CD4-positive, CD25-positive, alpha-beta regulatory T cell (primary cell): ENCODE measurements around the gene LITAFD. TPM values are rescaled to one million over a fixed set of nuclear protein-coding genes. Genes with fewer than 3 reads are reported as not detected.
A peak's percentile ranks its signal among the peaks of the same experiment; 100 is the strongest.
"Not testable (repeated sequence)": the region's sequence is repeated elsewhere in the genome, so short reads cannot be mapped to it uniquely, and the experiment has no call there.

Experiments
- ATAC-seq, 2 donors: fragments of 150-1000 bp; cut with Tn5 transposase; one replicate each; pipeline ENCODE4 v1.10.0; 2021; ENCODE audit warnings: low read depth in 2 of 2, moderate number of reproducible peaks in 2 of 2, moderate library complexity in 1 of 2
- DNase-seq, 3 donors: peaks; one replicate each; pipeline versions ENCODE4 v3.0.0 to v3.0.0-alpha.2; 2012 to 2022; ENCODE audit warnings: mixed read lengths in 1 of 3
- H3K27ac ChIP-seq: one replicate; pipeline ENCODE4 v1.7.0; 2013; ENCODE audit warnings: mild to moderate bottlenecking, low read length; ENCODE audit not compliant: insufficient read depth, poor library complexity, severe bottlenecking
- H3K27me3 ChIP-seq: one replicate; pipeline ENCODE4 v1.7.0; 2013; ENCODE audit warnings: low read length; ENCODE audit not compliant: control insufficient read depth, insufficient read depth
- H3K36me3 ChIP-seq: one replicate; pipeline ENCODE4 v1.7.0; 2013; ENCODE audit warnings: mild to moderate bottlenecking, low read length, moderate library complexity; ENCODE audit not compliant: control insufficient read depth, insufficient read depth
- H3K4me1 ChIP-seq: 2 replicates; pipeline ENCODE4 v1.7.0; 2013; ENCODE audit warnings: mild to moderate bottlenecking, low read length; ENCODE audit not compliant: insufficient read depth, control insufficient read depth, poor library complexity, severe bottlenecking
- H3K4me3 ChIP-seq: one replicate; pipeline ENCODE4 v1.7.0; 2013; ENCODE audit warnings: low read depth, mild to moderate bottlenecking, low read length, moderate library complexity
- H3K9me3 ChIP-seq, 2 experiments: 1 replicate in 1 of 2; 2 replicates in 1 of 2; pipeline ENCODE4 v1.7.0; 2013; ENCODE audit warnings: low read length in 2 of 2, mild to moderate bottlenecking in 1 of 2, moderate library complexity in 1 of 2; ENCODE audit not compliant: control insufficient read depth in 2 of 2
- H3K27ac Mint-ChIP-seq, 3 donors: one replicate each; pipeline ENCODE4 v1.8.0; 2020 to 2022; ENCODE audit warnings: mild to moderate bottlenecking in 3 of 3, mixed read lengths in 3 of 3, moderate library complexity in 2 of 3
- H3K27me3 Mint-ChIP-seq: one replicate; pipeline ENCODE4 v1.8.0; 2022; ENCODE audit warnings: mild to moderate bottlenecking, mixed read lengths
- H3K36me3 Mint-ChIP-seq: one replicate; pipeline ENCODE4 v1.8.0; 2020; ENCODE audit warnings: mixed read lengths
- H3K4me1 Mint-ChIP-seq, 4 donors: one replicate each; pipeline ENCODE4 v1.8.0; 2020 to 2022; ENCODE audit warnings: mixed read lengths in 4 of 4, mild to moderate bottlenecking in 1 of 4
- H3K4me3 Mint-ChIP-seq, 4 donors: one replicate each; pipeline ENCODE4 v1.8.0; 2020 to 2022; ENCODE audit warnings: mild to moderate bottlenecking in 4 of 4, mixed read lengths in 4 of 4, moderate library complexity in 3 of 4
- H3K9me3 Mint-ChIP-seq, 7 donors: one replicate each; pipeline ENCODE4 v1.8.0; 2020 to 2022; ENCODE audit warnings: mixed read lengths in 7 of 7, mild to moderate bottlenecking in 3 of 7, moderate library complexity in 2 of 7
- polyA plus RNA-seq, 4 donors: library from polyadenylated mRNA; unstranded; fragments of 300-500 nt; fragmentation: Illumina TruSeq; gene quantifications; one replicate each; pipeline ENCODE4 v1.2.3, GENCODE V29; 2021
- total RNA-seq: library from RNA; stranded (reverse); gene quantifications from one replicate; pipeline ENCODE4 v1.2.3, GENCODE V29; 2022

The LITAFD gene
- total and polyA plus RNA-seq, 5 donors from 2014 or later, result not detected

GRCh38 chr16:8916541-8917225 lies 34.5 kb downstream of the LITAFD start:
- ATAC-seq (no peak), DNase-seq (no peak)
- H3K27ac ChIP-seq, result no peak overlapping the region
- H3K4me3 Mint-ChIP-seq, result no peak overlapping the region
- H3K36me3 Mint-ChIP-seq, result peaks cover 69% of the 10 kb centered on the region
- no peak overlapping the region for H3K27ac Mint-ChIP-seq
- H3K27me3 Mint-ChIP-seq, result no peaks in the 10 kb centered on the region
- H3K27me3 ChIP-seq, result no peaks in the 10 kb centered on the region
- peaks cover 3 to 38% (median 23%) of the 10 kb centered on the region in 4 donors for H3K4me1 Mint-ChIP-seq
- H3K4me1 ChIP-seq, result no peaks in the 10 kb centered on the region
- peaks cover 94% of the 10 kb centered on the region for H3K36me3 ChIP-seq
- no peak overlapping the region for H3K4me3 ChIP-seq
- H3K9me3 ChIP-seq, result no peaks in the 10 kb centered on the region
- peaks cover 0 to 2% (median 0%) of the 10 kb centered on the region in 7 donors for H3K9me3 Mint-ChIP-seq

GRCh38 chr16:8917336-8917735 lies 35.2 kb downstream of the LITAFD start:
- H3K9me3 ChIP-seq, H3K4me1 ChIP-seq, H3K27me3 ChIP-seq, H3K27ac ChIP-seq, H3K4me3 Mint-ChIP-seq, ATAC-seq, H3K9me3 Mint-ChIP-seq, H3K27me3 Mint-ChIP-seq, H3K27ac Mint-ChIP-seq, DNase-seq, H3K4me3 ChIP-seq: not testable (repeated sequence)
- Mint-ChIP-seq H3K4me1 (peaks cover 3 to 36% (median 23%) of the 10 kb centered on the region in 4 donors), H3K36me3 (peaks cover 67% of the 10 kb centered on the region)
- peaks cover 92% of the 10 kb centered on the region for H3K36me3 ChIP-seq

GRCh38 chr16:8919089-8919933 lies 37.2 kb downstream of the LITAFD start:
- Mint-ChIP-seq H3K27me3 (no peaks in the 10 kb centered on the region), H3K27ac (peak overlapping the region; percentile 5 to 76 (median 42)), H3K9me3 (peaks cover 0 to 2% (median 0%) of the 10 kb centered on the region in 7 donors), H3K4me3 (peak overlapping the region in 3 of 4 donors; percentile 3 to 71 (median 49)), H3K4me1 (peaks cover 8 to 37% (median 29%) of the 10 kb centered on the region in 4 donors), H3K36me3 (peaks cover 61% of the 10 kb centered on the region)
- no peak overlapping the region for H3K27ac ChIP-seq
- DNase-seq, result peak in 1 of 3 donors; percentile 74
- ATAC-seq, result peak in 1 of 2 donors; percentile 18
- no peaks in the 10 kb centered on the region for H3K4me1 ChIP-seq
- H3K36me3 ChIP-seq, result peaks cover 95% of the 10 kb centered on the region
- no peaks in the 10 kb centered on the region for H3K9me3 ChIP-seq
- H3K4me3 ChIP-seq, result no peak overlapping the region
- H3K27me3 ChIP-seq, result no peaks in the 10 kb centered on the region

GRCh38 chr16:8919934-8920462 lies 37.8 kb downstream of the LITAFD start:
- peaks cover 10 to 42% (median 33%) of the 10 kb centered on the region in 4 donors for H3K4me1 Mint-ChIP-seq
- H3K27ac ChIP-seq, result no peak overlapping the region
- peaks cover 0 to 2% (median 0%) of the 10 kb centered on the region in 7 donors for H3K9me3 Mint-ChIP-seq
- peak overlapping the region; percentile 42 to 76 (median 56) for H3K27ac Mint-ChIP-seq
- H3K4me3 Mint-ChIP-seq, result peak overlapping the region in 3 of 4 donors; percentile 3 to 71 (median 44)
- peaks cover 3% of the 10 kb centered on the region for H3K4me1 ChIP-seq
- H3K36me3 Mint-ChIP-seq, result peaks cover 59% of the 10 kb centered on the region
- ATAC-seq (peak in 1 of 2 donors; percentile 31), DNase-seq (peak in 1 of 3 donors; percentile 55)
- H3K9me3 ChIP-seq, result no peaks in the 10 kb centered on the region
- no peaks in the 10 kb centered on the region for H3K27me3 Mint-ChIP-seq
- no peaks in the 10 kb centered on the region for H3K27me3 ChIP-seq
- no peak overlapping the region for H3K4me3 ChIP-seq
- H3K36me3 ChIP-seq, result peaks cover 94% of the 10 kb centered on the region

GRCh38 chr16:8920645-8921346 lies 38.6 kb downstream of the LITAFD start:
- H3K4me1 Mint-ChIP-seq, result peaks cover 10 to 49% (median 39%) of the 10 kb centered on the region in 4 donors
- H3K9me3 Mint-ChIP-seq, result peaks cover 0 to 2% (median 0%) of the 10 kb centered on the region in 7 donors
- H3K36me3 Mint-ChIP-seq, result peaks cover 56% of the 10 kb centered on the region
- H3K27ac Mint-ChIP-seq, result peak overlapping the region in 2 of 3 donors; percentile 38 to 71
- Histone ChIP-seq H3K36me3 (peaks cover 93% of the 10 kb centered on the region), H3K27ac (no peak overlapping the region), H3K9me3 (no peaks in the 10 kb centered on the region), H3K27me3 (no peaks in the 10 kb centered on the region), H3K4me1 (peaks cover 3% of the 10 kb centered on the region), H3K4me3 (no peak overlapping the region)
- no peak for DNase-seq
- no peaks in the 10 kb centered on the region for H3K27me3 Mint-ChIP-seq
- H3K4me3 Mint-ChIP-seq, result no peak overlapping the region
- no peak for ATAC-seq

- ATAC-seq, result no peak
- Histone ChIP-seq H3K27me3 (no peaks in the 10 kb centered on the region), H3K4me3 (no peak overlapping the region), H3K36me3 (peaks cover 88% of the 10 kb centered on the region), H3K27ac (no peak overlapping the region), H3K9me3 (no peaks in the 10 kb centered on the region), H3K4me1 (peaks cover 3% of the 10 kb centered on the region)
- Mint-ChIP-seq H3K27me3 (no peaks in the 10 kb centered on the region), H3K9me3 (peaks cover 0 to 2% (median 0%) of the 10 kb centered on the region in 7 donors), H3K36me3 (peaks cover 51% of the 10 kb centered on the region), H3K4me1 (peaks cover 6 to 47% (median 37%) of the 10 kb centered on the region in 4 donors), H3K4me3 (peak overlapping the region in 1 of 4 donors; percentile 38), H3K27ac (peak overlapping the region in 2 of 3 donors; percentile 42 to 71)
- no peak for DNase-seq
Measured at GRCh38 chr16:8921347-8921984, 39.3 kb downstream of the LITAFD start.

- peaks cover 85% of the 10 kb centered on the region for H3K36me3 ChIP-seq
- H3K4me3 Mint-ChIP-seq, result no peak overlapping the region
- DNase-seq (no peak), ATAC-seq (no peak)
- no peak overlapping the region for H3K4me3 ChIP-seq
- no peaks in the 10 kb centered on the region for H3K27me3 ChIP-seq
- no peaks in the 10 kb centered on the region for H3K9me3 ChIP-seq
- no peaks in the 10 kb centered on the region for H3K9me3 Mint-ChIP-seq
- no peaks in the 10 kb centered on the region for H3K27me3 Mint-ChIP-seq
- H3K36me3 Mint-ChIP-seq, result peaks cover 47% of the 10 kb centered on the region
- no peak overlapping the region for H3K27ac Mint-ChIP-seq
- peaks cover 3% of the 10 kb centered on the region for H3K4me1 ChIP-seq
- peaks cover 11 to 48% (median 40%) of the 10 kb centered on the region in 4 donors for H3K4me1 Mint-ChIP-seq
- H3K27ac ChIP-seq, result no peak overlapping the region
Measured at GRCh38 chr16:8923199-8923598, 41.0 kb downstream of the LITAFD start.
